Fibroblast of lung (primary cell): ENCODE measurements around the gene EXD2.

ENCODE experiments used
- EZH2 ChIP-seq: IDR thresholded peaks from 2 replicates; pipeline ENCODE4 v1.5.1; 2012; ENCODE audit warnings: low read length, control low read depth, mild to moderate bottlenecking; ENCODE audit errors: missing control alignments
- TF ChIP-seq, protein P1 (sequence below), 2 donors: IDR thresholded peaks in 1 of 2; conservative IDR thresholded peaks in 1 of 2; 1 replicate in 1 of 2; 2 replicates in 1 of 2; pipeline ENCODE4 v1.5.1; 2011 to 2012; ENCODE audit warnings: low read length in 2 of 2, control low read depth in 1 of 2, inconsistent platforms in 1 of 2, low read depth in 1 of 2, mild to moderate bottlenecking in 1 of 2

DNA sequence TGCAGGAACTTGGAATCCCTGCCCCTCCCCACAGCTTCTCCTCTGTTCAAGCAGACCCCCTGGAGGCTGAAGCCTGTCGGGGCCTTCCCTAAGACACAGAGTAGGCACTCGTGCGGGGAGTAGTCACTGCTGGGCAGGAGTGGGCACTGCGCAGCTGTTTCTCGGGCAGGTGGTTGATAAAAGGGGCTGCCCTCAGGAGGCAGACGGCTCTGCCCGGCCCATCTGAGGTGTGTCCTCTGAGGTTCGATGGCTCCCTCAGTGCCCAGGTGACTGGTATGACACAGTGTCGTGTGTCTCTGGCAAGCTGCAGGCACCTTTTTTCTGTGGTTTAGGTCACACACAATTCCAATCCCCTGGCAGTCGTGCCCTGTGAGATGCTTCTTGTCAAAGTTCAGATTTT, 78.8 kb downstream of the EXD2 start:
- TF ChIP-seq, protein P1, sequence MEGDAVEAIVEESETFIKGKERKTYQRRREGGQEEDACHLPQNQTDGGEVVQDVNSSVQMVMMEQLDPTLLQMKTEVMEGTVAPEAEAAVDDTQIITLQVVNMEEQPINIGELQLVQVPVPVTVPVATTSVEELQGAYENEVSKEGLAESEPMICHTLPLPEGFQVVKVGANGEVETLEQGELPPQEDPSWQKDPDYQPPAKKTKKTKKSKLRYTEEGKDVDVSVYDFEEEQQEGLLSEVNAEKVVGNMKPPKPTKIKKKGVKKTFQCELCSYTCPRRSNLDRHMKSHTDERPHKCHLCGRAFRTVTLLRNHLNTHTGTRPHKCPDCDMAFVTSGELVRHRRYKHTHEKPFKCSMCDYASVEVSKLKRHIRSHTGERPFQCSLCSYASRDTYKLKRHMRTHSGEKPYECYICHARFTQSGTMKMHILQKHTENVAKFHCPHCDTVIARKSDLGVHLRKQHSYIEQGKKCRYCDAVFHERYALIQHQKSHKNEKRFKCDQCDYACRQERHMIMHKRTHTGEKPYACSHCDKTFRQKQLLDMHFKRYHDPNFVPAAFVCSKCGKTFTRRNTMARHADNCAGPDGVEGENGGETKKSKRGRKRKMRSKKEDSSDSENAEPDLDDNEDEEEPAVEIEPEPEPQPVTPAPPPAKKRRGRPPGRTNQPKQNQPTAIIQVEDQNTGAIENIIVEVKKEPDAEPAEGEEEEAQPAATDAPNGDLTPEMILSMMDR (conservative IDR thresholded peaks at IDR 0.05 in 1 of 2, IDR thresholded peaks at IDR 0.05 in 1 of 2; ENCODE audit: low read depth in 1 of 2, low read length in 2 of 2) = no peak
- TF ChIP-seq EZH2 = no peak
